22Rv1 (cell line): ENCODE measurements around the gene SLC52A3.

Experiments
- CTCF ChIP-seq: fragments of 450-650 bp; IDR thresholded peaks from 2 replicates; pipeline ENCODE4 v1.5.1; 2017; ENCODE audit warnings: mild to moderate bottlenecking
- ZFX ChIP-seq: fragments of 450-650 bp; IDR thresholded peaks from 2 replicates; pipeline ENCODE4 v1.6.1; 2017; ENCODE audit warnings: antibody characterized with exemption, borderline replicate concordance

GRCh38 chr20:779771-780170, 11.5 kb upstream of the SLC52A3 start:
- TF ChIP-seq CTCF = no peak
- no peak for TF ChIP-seq ZFX
